Glomerular endothelial cell (primary cell): Measurements from ENCODE around the gene TMED5. TPM values are rescaled to one million over a fixed set of nuclear protein-coding genes. Genes with fewer than 3 reads are reported as not detected.
A peak's percentile ranks its signal among the peaks of the same experiment; 100 is the strongest.
"Not testable (repeated sequence)": the region's sequence is repeated elsewhere in the genome, so short reads cannot be mapped to it uniquely, and the experiment has no call there.

Source experiments
- DNase-seq: peaks from one replicate; pipeline ENCODE4 v3.0.0-alpha.2; 2011; ENCODE audit warnings: low read depth, low spot score; ENCODE audit errors: extremely low read depth
- total RNA-seq: library from RNA; depleted of rRNA; stranded (reverse); fragments of >200 nt; gene quantifications from 2 replicates; pipeline ENCODE4 v1.2.3, GENCODE V29; 2015

The TMED5 gene
- 50.9 and 57.1 TPM in 2 replicates for total RNA-seq

DNA sequence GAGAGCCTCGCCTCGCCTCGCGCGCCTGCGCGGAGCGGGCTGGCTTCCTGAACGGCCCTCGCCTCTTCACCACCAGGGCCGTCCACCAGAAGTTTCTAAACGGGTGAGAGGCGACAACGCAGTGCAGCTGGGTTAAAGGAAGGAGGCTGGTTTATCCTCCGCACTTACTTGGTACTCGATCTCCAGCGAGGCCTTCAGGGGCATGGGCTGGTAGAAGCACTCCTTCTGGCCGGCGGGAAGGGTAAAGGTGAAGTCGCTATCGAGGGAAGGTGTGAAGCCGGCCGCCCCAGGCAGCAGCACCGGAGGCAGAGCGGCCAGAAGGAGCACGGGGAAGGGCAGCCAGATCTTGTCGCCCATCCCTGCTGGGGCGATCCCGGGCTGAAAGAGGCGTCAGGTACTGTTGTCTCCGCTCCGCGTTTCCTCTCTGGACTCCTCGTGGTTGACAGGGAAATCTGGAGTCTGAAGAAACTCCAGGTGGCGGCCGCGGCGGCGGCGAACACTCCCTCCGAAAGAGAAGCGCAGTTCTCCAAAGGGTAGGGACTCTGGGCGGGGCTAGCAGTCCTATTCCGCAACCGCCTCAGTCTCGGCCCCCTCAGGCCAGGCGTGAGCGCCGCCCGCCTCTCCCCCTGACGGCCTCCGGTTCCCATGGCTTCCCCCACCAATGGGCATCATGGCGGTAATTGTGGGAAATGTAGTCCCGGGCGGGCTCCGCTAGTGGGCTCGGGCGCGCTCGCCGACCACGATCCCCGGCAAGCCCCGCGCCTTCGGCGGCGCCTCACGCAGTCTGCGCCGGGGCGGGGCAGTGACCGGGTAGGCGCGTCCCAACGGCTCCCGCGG is at the start of gene TMED5:
TSS of gene TMED5 (minus strand) at position 528 of the 837 bp plus-strand sequence. CDS start at position 357, 171 bp downstream.
- DNase-seq, result peak; percentile 61

DNA sequence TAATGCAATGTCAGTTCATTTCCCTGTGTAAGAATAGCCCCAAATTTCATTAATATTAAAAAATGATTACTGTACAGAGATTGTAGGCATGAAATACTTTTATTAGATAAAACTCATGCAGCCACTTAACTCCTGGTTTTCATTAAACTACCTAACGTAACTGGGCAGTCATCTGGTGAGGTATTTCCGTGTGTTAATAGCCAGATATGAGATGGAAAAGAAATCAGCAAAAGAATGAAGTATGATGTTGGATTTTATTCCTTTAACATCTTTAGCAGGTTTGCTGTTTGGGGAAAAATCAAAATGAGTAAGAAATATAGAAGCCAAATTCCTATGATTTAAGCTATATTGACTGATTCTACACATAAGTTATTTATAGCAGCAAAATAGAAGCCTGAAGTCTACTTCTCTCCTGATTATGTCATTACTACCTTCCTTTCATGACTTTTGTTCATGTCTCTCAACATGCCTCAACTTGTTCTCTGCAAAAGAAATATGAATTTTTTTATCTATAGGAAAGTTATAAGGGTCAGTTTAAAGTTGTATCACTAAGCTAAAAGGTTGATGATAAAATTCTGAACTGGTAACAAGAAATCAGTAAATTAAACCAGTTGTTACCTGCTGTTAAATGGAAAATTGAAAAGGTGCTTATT is 42.9 kb upstream of the TMED5 start:
- no peak for DNase-seq

DNA sequence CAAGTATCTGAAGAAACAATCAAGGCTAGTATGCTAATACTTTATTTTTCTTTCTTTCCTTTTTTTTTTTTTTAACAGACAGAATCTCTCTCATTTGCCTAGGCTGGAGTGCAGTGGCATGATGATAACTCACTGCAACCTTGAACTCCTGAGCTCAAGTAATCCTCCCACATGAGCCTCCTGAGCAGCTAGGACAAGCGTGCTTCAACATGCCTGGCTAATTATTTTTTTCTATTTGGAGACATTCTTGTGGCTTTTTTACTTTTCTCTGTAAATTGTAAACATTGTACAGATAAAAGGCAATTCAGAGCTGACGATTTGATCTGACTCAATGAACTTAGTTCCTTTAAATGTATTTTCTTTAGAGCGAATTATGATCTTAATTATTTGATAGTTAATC is 41.7 kb upstream of the TMED5 start:
- DNase-seq, result no peak

DNA sequence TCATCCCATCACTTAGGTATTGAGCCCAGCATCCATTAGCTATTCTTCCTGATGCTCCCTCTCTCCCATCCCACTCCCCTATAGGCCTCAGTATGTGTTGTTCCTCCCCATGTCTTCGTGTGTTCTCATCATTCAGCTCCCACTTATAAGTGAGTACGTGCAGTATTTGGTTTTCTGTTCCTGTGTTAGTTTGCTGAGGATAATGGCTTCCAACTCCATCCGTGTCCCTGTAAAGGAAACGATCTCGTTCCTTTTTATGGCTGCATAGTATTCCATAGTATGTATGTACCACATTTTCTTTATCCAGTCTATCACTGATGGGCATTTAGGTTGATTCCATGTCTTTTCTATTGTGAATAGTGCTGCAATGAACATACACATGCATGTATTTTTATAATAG is 40.5 kb upstream of the TMED5 start:
- DNase-seq, result not testable (repeated sequence)

DNA sequence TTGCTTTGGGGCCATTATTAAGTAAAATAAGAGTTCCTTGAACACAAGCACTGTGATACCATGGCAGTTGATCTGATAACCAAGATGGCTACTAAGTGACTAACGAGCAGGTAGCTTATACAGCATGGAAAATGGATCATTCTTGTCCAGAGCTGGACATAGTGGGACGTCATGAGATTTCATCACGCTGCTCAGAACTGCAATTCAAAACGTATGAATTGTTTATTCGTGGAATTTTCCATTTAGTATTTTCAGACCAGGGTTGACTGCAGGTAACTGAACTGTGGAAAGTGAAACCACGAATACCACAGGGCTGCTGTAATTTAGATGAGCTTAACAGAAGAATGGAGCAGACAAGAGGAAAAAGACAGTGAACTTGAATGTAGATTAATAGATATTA is 39.2 kb upstream of the TMED5 start:
- no peak for DNase-seq

DNA sequence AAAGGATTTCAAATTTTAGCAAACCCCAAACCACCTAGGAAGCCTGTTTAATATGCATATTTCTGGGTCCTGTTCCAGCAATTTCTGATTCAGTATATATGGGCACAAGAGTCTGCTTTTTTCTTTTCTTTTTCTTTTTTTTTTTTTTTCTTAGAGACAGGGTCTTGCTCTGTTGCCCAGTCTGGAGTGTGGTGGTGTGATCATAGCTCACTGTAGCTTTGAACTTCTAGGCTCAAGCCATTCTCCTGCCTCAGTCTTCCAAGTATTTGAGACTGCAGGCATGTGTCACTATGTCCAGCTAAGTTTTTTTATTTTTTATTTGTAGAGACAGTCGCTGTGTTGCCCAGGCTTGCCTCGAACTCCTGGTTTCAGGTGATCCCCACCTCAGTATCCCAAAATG is 35.1 kb upstream of the TMED5 start:
- DNase-seq, result no peak

DNA sequence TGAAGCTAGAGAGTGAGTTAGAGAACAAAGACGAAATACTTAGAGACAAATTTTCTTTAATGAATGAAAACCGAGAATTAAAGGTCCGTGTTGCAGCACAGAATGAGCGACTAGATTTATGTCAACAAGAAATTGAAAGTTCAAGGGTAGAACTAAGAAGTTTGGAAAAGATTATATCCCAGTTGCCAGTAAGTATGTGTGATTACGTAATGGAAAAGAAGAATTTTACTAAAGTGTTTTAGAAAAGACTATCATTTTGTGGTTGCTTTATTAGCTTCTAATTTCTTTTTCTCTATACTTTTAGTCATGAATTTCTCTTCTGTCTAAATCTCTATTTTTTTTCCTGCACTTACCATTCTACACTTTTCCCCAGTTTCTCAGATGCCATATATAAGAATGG is 27.0 kb upstream of the TMED5 start:
- DNase-seq, result no peak

DNA sequence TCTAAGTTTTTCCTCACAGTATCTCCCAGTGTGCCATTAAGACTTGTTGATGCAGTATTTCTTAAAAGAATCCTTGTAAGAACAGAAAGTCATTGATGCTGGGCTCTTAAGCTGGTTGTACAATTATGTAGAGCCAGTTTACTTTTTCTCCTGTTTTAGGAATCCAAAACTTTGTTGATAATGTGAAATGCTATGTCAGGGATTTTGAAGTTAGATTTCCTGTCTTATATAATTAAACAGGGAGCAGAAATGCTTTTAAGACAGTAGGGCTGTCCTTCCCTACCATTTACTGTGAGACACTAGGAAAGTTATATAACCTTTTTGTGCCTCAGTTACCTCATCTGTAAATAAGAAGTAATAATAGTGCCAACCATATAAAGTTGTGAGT is 26.3 kb upstream of the TMED5 start:
- no peak for DNase-seq

DNA sequence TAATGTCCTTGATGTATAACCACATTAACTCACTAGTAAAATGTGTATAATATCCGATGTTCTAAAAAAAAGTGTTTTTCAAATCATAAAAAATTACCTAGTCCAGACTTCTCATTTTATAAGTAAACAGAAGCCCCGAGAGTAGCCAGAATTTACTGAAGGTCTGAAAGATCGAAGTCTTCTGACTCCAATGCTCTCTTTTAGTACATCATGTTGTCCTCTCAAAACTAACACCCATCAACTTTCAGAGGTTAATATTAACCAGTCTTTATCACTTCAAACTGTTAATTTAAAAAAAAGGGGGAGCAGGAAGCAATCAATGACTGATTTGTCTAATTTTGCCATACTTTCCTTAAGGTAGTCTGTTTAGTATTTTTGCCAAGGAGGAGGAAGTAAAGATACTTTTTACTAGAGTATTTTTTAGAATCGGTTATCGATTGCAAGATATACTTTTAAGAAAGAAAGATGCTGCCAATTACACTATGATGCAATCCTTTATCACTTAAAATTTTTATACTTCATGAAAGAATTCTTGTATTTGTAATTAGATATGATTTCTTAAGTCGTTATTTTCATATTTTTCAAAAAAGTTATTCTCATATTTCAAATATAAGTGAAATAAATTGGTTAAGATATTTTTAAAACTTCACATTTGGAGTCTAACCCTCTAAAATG is 25.8 kb upstream of the TMED5 start:
- no peak for DNase-seq

DNA sequence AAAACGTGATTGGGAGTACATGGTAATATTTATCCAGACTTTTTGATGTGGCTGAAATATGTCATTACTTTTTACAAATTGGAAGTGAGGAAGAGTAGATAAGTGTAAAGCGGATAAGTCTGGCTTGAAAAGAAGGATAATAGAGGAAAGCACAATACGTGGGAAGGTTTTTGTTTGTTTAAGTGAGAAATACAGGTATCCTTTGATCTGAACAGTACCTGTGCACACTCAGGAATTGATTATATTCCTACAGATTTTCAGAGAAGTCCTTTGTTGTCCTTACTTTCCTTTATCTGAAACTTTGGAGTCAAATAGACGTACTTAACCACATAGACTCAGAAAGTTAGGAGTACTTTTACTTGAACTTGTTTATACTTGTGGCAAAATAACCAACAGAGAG is 20.5 kb upstream of the TMED5 start:
- DNase-seq, result no peak

DNA sequence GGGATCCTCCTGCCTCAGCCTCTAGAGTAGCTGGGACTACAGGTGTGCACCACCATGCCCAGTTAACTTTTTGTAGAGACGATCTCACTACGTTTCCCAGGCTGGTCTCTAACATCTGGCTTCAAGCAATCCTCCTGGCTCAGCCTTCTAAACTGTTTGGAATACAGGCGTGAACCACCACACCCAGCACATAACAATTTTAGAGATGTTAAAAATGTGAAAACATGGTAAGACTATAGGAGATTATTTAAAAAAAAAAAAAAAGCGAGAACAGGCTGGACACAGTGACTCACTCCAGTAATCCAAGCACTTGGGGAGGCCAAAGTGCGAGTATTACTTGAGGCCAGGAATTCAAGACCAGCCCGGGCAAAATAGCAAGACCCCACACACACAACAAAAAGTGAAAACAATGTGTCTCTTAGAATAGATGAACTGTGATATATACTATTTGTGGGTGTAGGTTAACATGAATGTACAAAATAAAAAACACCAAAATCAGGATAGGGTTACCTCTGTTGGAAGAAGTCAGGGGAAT is 19.9 kb upstream of the TMED5 start:
- no peak for DNase-seq

DNA sequence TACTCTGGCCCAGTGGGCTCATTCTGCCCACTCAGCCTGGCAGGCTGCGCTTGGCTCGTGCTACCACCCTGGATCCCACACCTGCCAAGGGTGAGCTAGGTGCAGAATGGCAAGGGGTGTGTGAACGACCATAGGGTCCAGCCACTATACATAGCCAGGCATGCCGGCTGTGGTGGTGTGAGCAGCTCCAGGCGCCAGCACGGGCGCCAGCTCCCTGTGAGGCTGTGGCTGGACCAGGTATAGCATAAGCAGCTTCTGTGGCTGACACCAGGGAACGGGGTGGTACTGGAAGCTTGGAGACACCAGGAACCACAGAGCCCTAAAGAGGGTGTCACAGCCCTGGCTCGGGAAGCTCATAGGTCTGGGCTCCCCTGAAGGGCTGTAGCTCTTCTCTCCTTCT is 18.9 kb upstream of the TMED5 start:
- no peak for DNase-seq

DNA sequence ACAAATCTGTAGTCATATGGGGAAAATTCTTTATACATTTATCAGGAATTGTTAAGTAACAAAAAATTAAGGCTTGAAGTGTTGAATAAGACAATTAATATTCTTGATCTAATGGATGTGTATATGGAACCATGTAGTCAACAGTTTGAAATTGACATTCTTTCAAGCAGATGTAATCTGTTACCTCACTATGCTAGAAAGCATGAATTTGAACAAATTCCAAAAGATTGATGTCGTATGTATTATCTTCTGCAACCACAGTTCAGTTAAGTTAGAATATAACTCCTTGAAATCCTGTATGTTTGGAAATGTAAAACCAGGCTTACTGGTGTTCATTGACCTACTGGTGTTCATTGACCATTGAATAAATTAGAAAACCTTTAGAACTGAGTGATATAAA is 16.4 kb upstream of the TMED5 start:
- DNase-seq, result no peak

DNA sequence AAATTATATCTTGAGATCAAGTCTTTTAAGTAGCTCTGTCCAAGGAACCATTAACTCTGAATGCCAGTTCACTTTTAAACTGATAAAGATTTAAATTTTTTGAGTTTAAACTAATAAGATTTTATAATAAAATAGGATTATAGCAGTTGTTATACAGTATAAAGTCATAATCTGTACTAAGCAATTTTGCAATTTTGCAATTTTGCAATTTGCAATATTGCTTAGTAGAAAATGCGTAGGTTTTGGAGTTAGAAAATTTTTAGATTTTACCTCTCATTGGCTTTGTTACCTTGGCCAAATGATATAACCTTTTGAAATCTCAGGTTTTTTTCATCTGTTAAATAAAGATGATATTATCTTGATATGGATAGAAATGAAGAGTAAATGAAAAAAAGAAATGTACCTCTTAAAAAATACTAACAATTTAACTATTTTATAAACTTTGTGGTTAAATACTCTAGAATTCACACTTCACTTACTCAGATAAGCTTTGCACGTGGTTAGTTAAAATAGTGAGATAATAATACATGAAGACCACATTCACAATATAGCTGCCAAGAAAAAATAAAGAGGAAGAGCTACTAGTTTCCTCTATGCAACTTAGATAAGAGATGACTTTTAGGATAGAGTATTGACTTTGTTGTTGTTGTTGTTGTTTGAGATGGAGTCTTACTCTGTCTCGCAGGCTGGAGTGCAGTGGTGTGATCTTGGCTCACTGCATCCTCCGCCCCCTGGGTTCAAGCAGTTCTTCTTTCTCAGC is 14.2 kb upstream of the TMED5 start:
- no peak for DNase-seq

DNA sequence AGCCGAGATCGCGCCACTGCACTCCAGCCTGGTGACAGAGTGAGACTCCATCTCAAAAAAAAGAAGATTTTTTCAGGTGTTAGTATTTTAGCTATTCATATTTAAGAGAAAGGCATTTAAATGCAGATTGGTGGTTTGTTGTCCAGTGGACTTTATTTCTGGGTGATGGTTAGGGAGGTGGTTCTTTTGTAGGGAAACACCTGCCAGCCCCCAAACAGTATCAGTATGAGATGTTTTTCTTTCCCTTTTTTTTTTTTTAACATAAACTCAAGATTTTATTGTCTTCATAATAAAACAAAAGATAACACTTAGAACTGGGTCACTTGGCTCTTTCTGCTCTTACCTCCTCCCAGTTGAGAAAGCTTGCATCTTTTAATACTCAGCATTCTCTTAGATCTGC is 10.2 kb upstream of the TMED5 start:
- DNase-seq, result no peak

DNA sequence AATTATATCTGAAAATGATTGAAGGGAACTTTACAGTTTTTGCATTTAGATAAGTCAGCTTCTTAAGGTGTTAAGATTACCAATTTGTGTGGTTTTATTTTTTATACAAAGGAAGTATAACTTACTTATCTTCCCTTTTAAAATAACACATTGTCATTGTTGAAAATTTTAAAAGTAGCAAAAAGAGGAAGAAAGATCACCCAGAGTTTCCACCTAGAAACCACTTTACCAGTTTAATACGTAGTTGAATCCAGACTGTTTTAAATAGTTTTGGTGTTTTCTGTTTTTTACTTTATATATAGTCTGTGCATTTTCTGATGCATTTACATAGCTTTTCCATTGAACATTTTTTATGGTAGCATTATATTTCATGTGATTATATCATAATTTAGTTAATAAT is 6.5 kb upstream of the TMED5 start:
- DNase-seq, result no peak

DNA sequence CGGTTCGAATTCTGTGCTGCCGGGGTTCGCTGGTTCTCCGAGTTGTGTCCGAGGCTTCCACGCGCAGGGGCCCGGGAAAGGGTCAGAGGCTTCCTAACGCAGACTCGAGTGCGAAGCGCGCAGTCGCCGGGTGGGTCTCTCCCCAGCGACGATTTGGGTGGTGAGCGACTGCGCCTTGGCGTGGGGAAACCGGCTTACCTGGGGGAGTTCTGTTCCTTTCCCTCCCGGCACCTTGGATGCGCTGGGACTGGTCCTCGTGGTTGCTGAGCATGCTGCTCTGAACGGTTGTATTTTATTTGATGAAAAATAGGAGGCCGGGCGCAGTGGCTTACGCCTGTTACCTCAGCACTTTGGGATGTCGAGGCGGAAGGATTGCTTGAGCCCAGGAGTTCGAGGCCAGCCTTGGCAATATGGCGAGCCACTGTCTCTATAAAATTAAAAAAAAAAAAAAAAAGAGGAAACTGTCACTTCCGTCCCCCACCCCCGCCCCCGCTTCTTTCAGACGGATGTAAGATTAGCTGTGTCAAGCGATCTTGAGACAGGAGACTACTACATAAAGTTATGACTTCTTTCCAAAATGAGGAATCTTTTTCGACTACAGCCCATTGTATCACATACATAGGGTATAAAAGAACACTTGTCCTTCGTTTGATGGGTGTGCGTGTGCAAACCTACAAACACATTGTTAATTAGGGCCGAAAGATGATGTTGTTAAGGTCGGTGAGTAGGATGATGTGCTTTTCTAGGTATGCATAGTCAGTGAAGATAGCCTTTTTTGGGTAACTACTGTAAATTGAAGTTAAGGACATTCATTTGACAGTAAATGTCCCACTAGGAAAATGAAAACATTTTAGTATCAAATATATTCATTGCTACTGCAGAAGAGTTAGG is 755 bp upstream of the TMED5 start, which contains the start of gene CCDC18:
TSS of gene CCDC18 (plus strand) at position 2 of the 891 bp plus-strand sequence. CDS start 2,638 bp downstream, outside the sequence.
- DNase-seq, result no peak

DNA sequence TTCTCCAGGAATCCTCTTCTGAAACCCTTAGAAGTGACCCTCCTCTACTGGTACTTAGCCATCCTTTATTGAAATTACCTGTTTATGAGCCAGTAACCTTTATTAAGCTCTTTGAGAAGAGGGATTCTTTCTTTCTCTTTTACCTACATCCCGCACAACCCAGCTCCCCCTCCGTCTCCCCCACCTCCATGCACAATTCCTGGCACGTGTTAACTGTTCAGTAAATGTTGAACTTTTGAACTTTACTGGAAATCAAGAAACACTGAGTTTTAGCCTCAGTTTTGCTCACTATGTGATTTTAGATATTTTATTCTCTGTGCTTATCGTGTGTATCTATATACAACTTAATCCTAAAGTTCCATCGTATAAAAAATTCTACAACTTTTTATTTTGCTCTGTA is 1.8 kb downstream of the TMED5 start:
- DNase-seq, result no peak

DNA sequence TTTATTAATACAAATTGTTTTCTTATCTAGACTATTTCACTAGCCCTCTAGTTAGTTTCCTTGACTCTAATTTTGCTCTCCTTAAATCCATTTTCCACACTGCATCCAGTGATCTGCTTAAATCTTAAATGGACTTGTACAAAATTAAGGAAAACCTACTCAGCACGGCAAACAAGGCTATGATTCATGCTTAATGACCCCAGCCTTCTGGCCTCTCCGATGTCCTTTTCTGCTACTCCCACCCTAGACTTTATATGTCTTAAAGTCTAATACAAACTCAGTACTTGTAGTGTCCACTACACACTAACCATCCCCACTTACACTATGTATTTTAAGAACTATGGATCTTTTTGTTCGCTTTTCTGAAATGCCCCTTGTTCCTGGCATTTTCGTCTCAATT is 2.2 kb downstream of the TMED5 start:
- no peak for DNase-seq

DNA sequence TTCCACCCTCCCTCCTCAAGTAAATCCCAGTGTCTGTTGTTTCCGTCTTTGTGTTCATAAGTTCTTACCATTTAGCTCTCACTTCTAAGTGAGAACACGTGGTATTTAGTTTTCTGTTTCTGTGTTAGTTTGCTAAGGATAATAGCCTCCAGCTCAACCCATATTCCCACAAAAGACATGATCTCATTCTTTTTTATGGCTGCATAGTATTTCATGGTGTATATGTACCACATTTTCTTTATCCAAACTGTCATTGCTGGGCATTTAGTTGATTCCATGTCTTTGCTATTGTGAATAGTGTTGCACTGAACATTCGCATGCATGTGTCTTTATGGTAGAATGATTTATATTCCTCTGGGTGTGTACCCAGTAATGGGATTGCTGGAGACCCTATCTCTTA is 5.6 kb downstream of the TMED5 start:
- DNase-seq, result not testable (repeated sequence)
